Trophoblast cell (in vitro differentiated cells and primary cell): ENCODE measurements around the gene ZNF490.

Source experiments
- DNase-seq, 2 donors: peaks; one replicate each; pipeline ENCODE4 v3.0.0-alpha.2; 2016
- H2AFZ ChIP-seq: 2 replicates; pipeline ENCODE4 v1.6.1; 2013; ENCODE audit warnings: low read length, moderate library complexity, mild to moderate bottlenecking; ENCODE audit not compliant: insufficient read depth, poor library complexity
- H2AK5ac ChIP-seq: 2 replicates; pipeline ENCODE4 v1.6.1; 2013; ENCODE audit warnings: mild to moderate bottlenecking, low read length
- H2BK120ac ChIP-seq: 2 replicates; pipeline ENCODE4 v1.6.1; 2013; ENCODE audit warnings: low read length, mild to moderate bottlenecking, moderate library complexity; ENCODE audit not compliant: insufficient read depth, poor library complexity
- H2BK12ac ChIP-seq: 2 replicates; pipeline ENCODE4 v1.6.1; 2013; ENCODE audit warnings: mild to moderate bottlenecking, low read length, moderate library complexity
- H2BK5ac ChIP-seq: 2 replicates; pipeline ENCODE4 v1.6.1; 2013; ENCODE audit warnings: low read length, low read depth, moderate library complexity, mild to moderate bottlenecking; ENCODE audit not compliant: poor library complexity
- H3K14ac ChIP-seq: 2 replicates; pipeline ENCODE4 v1.6.1; 2013; ENCODE audit warnings: mild to moderate bottlenecking, low read length
- H3K18ac ChIP-seq: 2 replicates; pipeline ENCODE4 v1.6.1; 2013; ENCODE audit warnings: mild to moderate bottlenecking, low read length
- H3K23ac ChIP-seq: 2 replicates; pipeline ENCODE4 v1.6.1; 2013; ENCODE audit warnings: low read length
- H3K27ac ChIP-seq: 2 replicates; pipeline ENCODE4 v1.5.1; 2013; ENCODE audit warnings: low read depth, mild to moderate bottlenecking, inconsistent platforms, low read length, moderate library complexity
- H3K27me3 ChIP-seq: 2 replicates; pipeline ENCODE4 v1.6.1; 2013; ENCODE audit warnings: inconsistent platforms, mild to moderate bottlenecking, low read length, moderate library complexity; ENCODE audit not compliant: insufficient read depth
- H3K36me3 ChIP-seq, 2 experiments: 1 replicate in 1 of 2; 2 replicates in 1 of 2; pipeline ENCODE4 v1.6.1; 2013; ENCODE audit warnings: low read length in 2 of 2, mild to moderate bottlenecking in 2 of 2, moderate library complexity in 1 of 2; ENCODE audit not compliant: insufficient read depth in 2 of 2, control insufficient read depth in 1 of 2
- H3K4ac ChIP-seq: 2 replicates; pipeline ENCODE4 v1.6.1; 2013; ENCODE audit warnings: low read depth, mild to moderate bottlenecking, low read length, moderate library complexity
- H3K4me1 ChIP-seq, 2 experiments: 1 replicate in 1 of 2; 2 replicates in 1 of 2; pipeline ENCODE4 v1.6.1; 2013; ENCODE audit warnings: low read length in 2 of 2, mild to moderate bottlenecking in 2 of 2, moderate library complexity in 1 of 2; ENCODE audit not compliant: insufficient read depth in 2 of 2, control insufficient read depth in 1 of 2
- H3K4me2 ChIP-seq: 2 replicates; pipeline ENCODE4 v1.6.1; 2013; ENCODE audit warnings: inconsistent platforms, mild to moderate bottlenecking, low read length, moderate library complexity
- H3K4me3 ChIP-seq: 2 replicates; pipeline ENCODE4 v1.5.1; 2013; ENCODE audit warnings: mild to moderate bottlenecking, low read depth, low read length, inconsistent platforms
- H3K79me1 ChIP-seq: one replicate; pipeline ENCODE4 v1.6.1; 2013; ENCODE audit warnings: low read length
- H3K79me2 ChIP-seq: 2 replicates; pipeline ENCODE4 v1.6.1; 2013; ENCODE audit warnings: low read length, mild to moderate bottlenecking; ENCODE audit not compliant: control insufficient read depth, insufficient read depth, poor library complexity
- H3K9ac ChIP-seq: 2 replicates; pipeline ENCODE4 v1.6.1; 2013; ENCODE audit warnings: mild to moderate bottlenecking, low read length
- H3K9me3 ChIP-seq: 2 replicates; pipeline ENCODE4 v1.6.1; 2013; ENCODE audit warnings: low read depth, mild to moderate bottlenecking, control low read depth, inconsistent platforms, low read length; ENCODE audit not compliant: insufficient read depth
- H4K12ac ChIP-seq: 2 replicates; pipeline ENCODE4 v1.6.1; 2013; ENCODE audit warnings: low read depth, mild to moderate bottlenecking, low read length, moderate library complexity
- H4K8ac ChIP-seq: 2 replicates; pipeline ENCODE4 v1.6.1; 2013; ENCODE audit warnings: low read depth, mild to moderate bottlenecking, low read length, moderate library complexity
- H4K91ac ChIP-seq: one replicate; pipeline ENCODE4 v1.6.1; 2013; ENCODE audit warnings: low read depth, mild to moderate bottlenecking, low read length, moderate library complexity
- WGBS: extraction: QIAGEN DNeasy Blood & Tissue Kit; methylation state at CpG from one replicate; pipeline ENCODE4 v1.1.7; 2013; ENCODE audit warnings: missing lambda C conversion rate; ENCODE audit not compliant: insufficient read length, insufficient coverage; ENCODE audit errors: extremely low coverage; 5-methylcytosine and 5-hydroxymethylcytosine counted together

The ZNF490 gene

DNA sequence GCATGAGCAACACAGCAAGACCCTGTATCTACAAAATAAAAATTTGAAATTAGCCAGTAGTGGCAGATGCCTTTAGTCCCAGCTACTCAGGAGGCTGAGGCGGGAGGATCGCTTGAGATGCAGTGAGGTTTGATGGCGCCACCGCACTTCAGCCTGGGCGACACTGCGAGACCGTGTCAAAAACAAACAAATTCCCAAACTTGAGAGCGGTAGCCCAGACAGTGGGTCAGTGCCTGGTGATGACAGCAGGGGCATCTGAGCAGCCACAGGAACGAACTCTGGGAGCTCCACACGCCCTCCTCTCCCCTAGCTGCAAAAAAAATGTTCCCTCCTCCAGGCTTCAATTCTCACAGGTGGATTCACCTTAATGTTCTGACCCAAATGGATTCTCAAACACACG, 14.1 kb downstream of the ZNF490 start:
- H3K9ac ChIP-seq: no peak overlapping the region
- no peak overlapping the region for H2BK5ac ChIP-seq
- H3K27ac ChIP-seq: no peak overlapping the region
- WGBS: no CpG with 5 or more reads among the region's 11 CpGs
- H3K14ac ChIP-seq: no peak overlapping the region
- H2BK12ac ChIP-seq: no peak overlapping the region
- no peaks in the 10 kb centered on the region for H3K79me1 ChIP-seq
- H3K18ac ChIP-seq: no peak overlapping the region
- no peak overlapping the region for H2BK120ac ChIP-seq
- no peak overlapping the region for H3K4me3 ChIP-seq
- no peak overlapping the region for H3K4ac ChIP-seq
- no peak for DNase-seq
- H3K79me2 ChIP-seq: no peaks in the 10 kb centered on the region
- no peak overlapping the region for H3K23ac ChIP-seq
- peaks cover 5 to 11% of the 10 kb centered on the region in 2 experiments for H3K36me3 ChIP-seq
- H3K9me3 ChIP-seq: no peaks in the 10 kb centered on the region
- H4K12ac ChIP-seq: no peak overlapping the region
- H3K4me1 ChIP-seq: no peaks in the 10 kb centered on the region
- H4K8ac ChIP-seq: no peak overlapping the region
- H2AK5ac ChIP-seq: no peak overlapping the region
- no peak overlapping the region for H3K4me2 ChIP-seq
- no peak overlapping the region for H2AFZ ChIP-seq
- no peak overlapping the region for H4K91ac ChIP-seq
- H3K27me3 ChIP-seq: no peaks in the 10 kb centered on the region

GRCh38 chr19:12581100-12581499, 29.5 kb downstream of the ZNF490 start:
- Histone ChIP-seq H3K4me2 (no peak overlapping the region), H2BK5ac (no peak overlapping the region), H3K79me1 (no peaks in the 10 kb centered on the region), H3K36me3 (peaks cover 27 to 40% of the 10 kb centered on the region in 2 experiments), H3K4me3 (no peak overlapping the region), H3K79me2 (no peaks in the 10 kb centered on the region), H3K9ac (no peak overlapping the region), H3K4ac (no peak overlapping the region), H3K27me3 (no peaks in the 10 kb centered on the region), H4K8ac (no peak overlapping the region), H2BK12ac (no peak overlapping the region), H3K18ac (no peak overlapping the region), H4K12ac (no peak overlapping the region), H3K14ac (no peak overlapping the region), H2AFZ (no peak overlapping the region), H3K9me3 (peaks cover 8% of the 10 kb centered on the region), H3K23ac (no peak overlapping the region), H2AK5ac (no peak overlapping the region), H3K4me1 (no peaks in the 10 kb centered on the region), H2BK120ac (no peak overlapping the region), H4K91ac (no peak overlapping the region), H3K27ac (no peak overlapping the region)
- no CpG with 5 or more reads among the region's 9 CpGs for WGBS
- DNase-seq: no peak

GRCh38 chr19:12580180-12580694, 30.4 kb downstream of the ZNF490 start:
- no peak overlapping the region for H3K14ac ChIP-seq
- H3K36me3 ChIP-seq: peaks cover 29 to 40% of the 10 kb centered on the region in 2 experiments
- no peak overlapping the region for H3K18ac ChIP-seq
- H2BK120ac ChIP-seq: no peak overlapping the region
- H3K4ac ChIP-seq: no peak overlapping the region
- H3K23ac ChIP-seq: no peak overlapping the region
- H3K27ac ChIP-seq: no peak overlapping the region
- H4K8ac ChIP-seq: no peak overlapping the region
- no peaks in the 10 kb centered on the region for H3K4me1 ChIP-seq
- no peaks in the 10 kb centered on the region for H3K79me2 ChIP-seq
- H2AK5ac ChIP-seq: no peak overlapping the region
- no peak overlapping the region for H3K9ac ChIP-seq
- no peaks in the 10 kb centered on the region for H3K79me1 ChIP-seq
- H4K91ac ChIP-seq: no peak overlapping the region
- H2BK12ac ChIP-seq: no peak overlapping the region
- H3K4me3 ChIP-seq: no peak overlapping the region
- no peak overlapping the region for H4K12ac ChIP-seq
- WGBS: no CpG with 5 or more reads among the region's 11 CpGs
- no peak overlapping the region for H3K4me2 ChIP-seq
- H2AFZ ChIP-seq: no peak overlapping the region
- H2BK5ac ChIP-seq: no peak overlapping the region
- H3K9me3 ChIP-seq: peaks cover 8% of the 10 kb centered on the region
- H3K27me3 ChIP-seq: no peaks in the 10 kb centered on the region
- peak; percentile 80 to 97 for DNase-seq

DNA sequence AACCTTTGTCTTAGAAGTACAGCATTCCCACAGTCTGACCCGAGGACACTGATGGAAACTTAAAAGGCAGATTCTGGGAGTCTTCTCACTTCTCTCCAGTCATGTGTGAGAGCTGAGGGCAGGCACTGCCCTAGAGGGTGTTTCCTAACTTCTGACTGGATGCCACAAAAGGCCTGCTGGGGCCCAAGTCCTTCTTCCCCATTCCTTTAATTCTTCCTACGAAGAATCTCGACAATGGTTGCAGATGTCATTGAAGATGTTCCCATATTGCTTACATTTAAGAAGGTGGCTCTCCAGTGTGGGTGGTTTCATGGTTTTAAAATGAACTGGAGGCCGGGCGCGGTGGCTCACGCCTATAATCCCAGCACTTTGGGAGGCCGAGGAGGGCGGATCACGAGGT, 32.0 kb downstream of the ZNF490 start:
- H3K27ac ChIP-seq: no peak overlapping the region
- H3K9ac ChIP-seq: no peak overlapping the region
- H2BK12ac ChIP-seq: no peak overlapping the region
- H2BK120ac ChIP-seq: no peak overlapping the region
- no peak overlapping the region for H2BK5ac ChIP-seq
- H3K4me3 ChIP-seq: no peak overlapping the region
- H2AK5ac ChIP-seq: no peak overlapping the region
- peaks cover 29 to 40% of the 10 kb centered on the region in 2 experiments for H3K36me3 ChIP-seq
- H3K4ac ChIP-seq: no peak overlapping the region
- no peak overlapping the region for H3K23ac ChIP-seq
- WGBS: no CpG with 5 or more reads among the region's 10 CpGs
- no peak overlapping the region for H3K18ac ChIP-seq
- H4K8ac ChIP-seq: no peak overlapping the region
- H3K4me1 ChIP-seq: no peaks in the 10 kb centered on the region
- no peaks in the 10 kb centered on the region for H3K79me1 ChIP-seq
- H2AFZ ChIP-seq: no peak overlapping the region
- H3K14ac ChIP-seq: no peak overlapping the region
- H4K91ac ChIP-seq: no peak overlapping the region
- no peaks in the 10 kb centered on the region for H3K79me2 ChIP-seq
- H3K27me3 ChIP-seq: no peaks in the 10 kb centered on the region
- peak; percentile 87 to 93 for DNase-seq
- no peak overlapping the region for H3K4me2 ChIP-seq
- no peak overlapping the region for H4K12ac ChIP-seq
- peaks cover 8% of the 10 kb centered on the region for H3K9me3 ChIP-seq
